Heart right ventricle (tissue), 16 donors: ENCODE data around the gene PIM1. TPM values are rescaled to one million over a fixed set of nuclear protein-coding genes. Genes with fewer than 3 reads are reported as not detected.

Experiments
- ATAC-seq, 8 donors: fragments of 200-7000 bp; cut with Tn5 transposase; one replicate each; pipeline ENCODE4 v1.9.1; 2020; ENCODE audit warnings: mild to moderate bottlenecking in 8 of 8, moderate library complexity in 8 of 8, moderate number of reproducible peaks in 1 of 8
- DNase-seq, 2 donors: peaks; one replicate each; pipeline ENCODE4 v3.0.0-alpha.2; 2020
- H3K27ac ChIP-seq, 10 donors: fragments of 200-600 bp; sonication (generic) in 2 of 10; one replicate each; pipeline versions ENCODE4 v1.5.0 to v1.8.0; 2020 to 2022; ENCODE audit warnings: mild to moderate bottlenecking in 3 of 10
- H3K27me3 ChIP-seq, 7 donors: fragments of 200-600 bp; one replicate each; pipeline ENCODE4 v1.8.0; 2021 to 2022; ENCODE audit warnings: mild to moderate bottlenecking in 2 of 7
- H3K36me3 ChIP-seq, 9 donors: fragments of 200-600 bp; sonication (generic) in 1 of 9; one replicate each; pipeline versions ENCODE4 v1.5.0 to v1.8.0; 2020 to 2022; ENCODE audit warnings: mild to moderate bottlenecking in 2 of 9
- H3K4me1 ChIP-seq, 9 donors: fragments of 200-600 bp; sonication (generic) in 1 of 9; one replicate each; pipeline versions ENCODE4 v1.5.0 to v1.8.0; 2020 to 2022; ENCODE audit warnings: mild to moderate bottlenecking in 4 of 9
- H3K4me3 ChIP-seq, 10 donors: fragments of 200-600 bp; sonication (generic) in 2 of 10; one replicate each; pipeline versions ENCODE4 v1.5.0 to v1.8.0; 2020 to 2022; ENCODE audit warnings: mild to moderate bottlenecking in 7 of 10, moderate library complexity in 2 of 10
- H3K9me3 ChIP-seq, 11 donors: fragments of 200-600 bp in 10 of 11; sonication (generic) in 2 of 11; one replicate each; pipeline versions ENCODE4 v1.5.0 to v1.8.0; 2013 to 2022; ENCODE audit warnings: mild to moderate bottlenecking in 2 of 11, control low read depth in 1 of 11, moderate library complexity in 1 of 11
- CTCF ChIP-seq, 9 donors: fragments of 200-600 bp; sonication (generic) in 2 of 9; IDR thresholded peaks; one replicate each; pipeline versions ENCODE4 v1.5.0 to v1.8.0; 2021 to 2022; ENCODE audit warnings: antibody characterized with exemption in 9 of 9, mild to moderate bottlenecking in 5 of 9, moderate library complexity in 1 of 9
- WGBS, 2 donors: extraction: QIAGEN DNeasy Blood & Tissue Kit; methylation state at CpG; one replicate each; pipeline ENCODE4 v1.1.7; 2013; ENCODE audit warnings: inconsistent platforms in 1 of 2; 5-methylcytosine and 5-hydroxymethylcytosine counted together
- intact Hi-C, 10 donors: fragments of 100-400 bp; cut with DNase I; formaldehyde crosslinking; loops; one replicate each; pipeline versions ENCODE4 v1.11.1 to v1.14.2; 2022
- polyA plus RNA-seq, 2 donors: library from polyadenylated mRNA; stranded (reverse); fragments of 200-250 nt; gene quantifications; one replicate each; pipeline ENCODE4 v1.2.3, GENCODE V29; 2013
- total RNA-seq, 10 donors: library from RNA; stranded (reverse); fragmentation: NEBNext Ultra II Directional in 3 of 10; extraction: Animal tissue kit (Norgen Biotek cat#: 25700) in 3 of 10; gene quantifications; one replicate each; pipeline versions ENCODE4 v1.2.1 to v1.2.4, GENCODE V29; 2021 to 2023
- donor health status: Arrhythmogenic right ventricular cardiomyopathy.
- donor health status: ischemic (EF 13 %, LVEDD 7.1; RV severe dilation, severe dysfunction).
- donor health status: healthy with polysubstance abuse.
- donor health status: DM: no; HTN: yes; CAD: no.
- donor health status: DM: no; HTN: no; CAD: no.
- donor health status: ischemic (EF 25% LVEDD 6.9; RV normal size, moderate dysfunction).
- donor health status: ischemic (EF 25% LVEDD 5.7; RV mildly dilated, moderate dysfunction).
- donor health status: healthy.
- donor health status: DM: yes; HTN: yes; CAD: no.
- donor health status: Ischemic cardiomyopathy.
- donor health status: ischemic (EF 35%, LVEDD 5.7; RV mildly dilated, moderate dysfunction).
- donor health status: nonischemic (EF 11% LVEDD 7.7; RV severe dilation, severe dysfunction).
- donor health status: DM: yes; HTN: yes; CAD: no.
- donor health status: PGD.
- donor health status: ischemic (EF 29% LVEDD 5.4; RV normal size, mild dysfunction).
- donor health status: nonischemic (EF 23%, LVEDD 6.1; RV moderate dilation, normal function).

The PIM1 gene
- total and polyA plus RNA-seq, 12 donors = 9.2 to 106 (median 16.3) TPM

- no peak for ATAC-seq
- Histone ChIP-seq H3K9me3 (no peaks in the 10 kb centered on the region), H3K27me3 (no peaks in the 10 kb centered on the region), H3K27ac (peak overlapping the region in 1 of 10 donors; percentile 70), H3K36me3 (no peaks in the 10 kb centered on the region), H3K4me1 (peaks cover 0 to 42% (median 16%) of the 10 kb centered on the region in 9 donors), H3K4me3 (no peak overlapping the region)
- intact Hi-C loops = loop anchor here in 2 of 10 donors (2.0 to 5.0 kb wide), 2 partner anchors 33 to 36 kb away; partner anchors contain the start of gene PIM1 (in 1 of the 2)
- DNase-seq = no peak
- no peak for TF ChIP-seq CTCF (IDR thresholded peaks at IDR 0.05)
- 78 to 83% methylated on average over 9 of the region's 9 CpGs for WGBS, 2 donors
These were observed 33.9 kb upstream of the PIM1 start for GRCh38 chr6:37135835-37136694.

- no peak for TF ChIP-seq CTCF (IDR thresholded peaks at IDR 0.05)
- no peak overlapping the region for H3K4me3 ChIP-seq
- intact Hi-C loops = loop anchor here in 1 of 10 donors (5.0 kb wide), 1 partner anchor 35 kb away; the partner anchor contains the start of gene PIM1
- ATAC-seq (no peak), DNase-seq (no peak)
- no peaks in the 10 kb centered on the region for H3K27me3 ChIP-seq
- WGBS, 2 donors = 76 to 84% methylated on average over 7 of the region's 7 CpGs
- peaks cover 0 to 40% (median 13%) of the 10 kb centered on the region in 9 donors for H3K4me1 ChIP-seq
- no peaks in the 10 kb centered on the region for H3K36me3 ChIP-seq
- no peaks in the 10 kb centered on the region for H3K9me3 ChIP-seq
- peak overlapping the region in 2 of 10 donors; percentile 7 to 77 for H3K27ac ChIP-seq
These were observed 33.1 kb upstream of the PIM1 start for GRCh38 chr6:37136821-37137200.

- H3K4me1 ChIP-seq = peaks cover 3 to 44% (median 13%) of the 10 kb centered on the region in 9 donors
- no peaks in the 10 kb centered on the region for H3K27me3 ChIP-seq
- ATAC-seq = peak; percentile 28 to 75 (median 46)
- no peaks in the 10 kb centered on the region for H3K9me3 ChIP-seq
- no peaks in the 10 kb centered on the region for H3K36me3 ChIP-seq
- intact Hi-C loops = loop anchor here in 1 of 10 donors (5.0 kb wide), 1 partner anchor 35 kb away; the partner anchor contains the start of gene PIM1
- no peak for TF ChIP-seq CTCF (IDR thresholded peaks at IDR 0.05)
- 38 to 45% methylated on average over 19 of the region's 19 CpGs for WGBS, 2 donors
- DNase-seq = no peak
- H3K27ac ChIP-seq = peak overlapping the region in 2 of 10 donors; percentile 7 to 77
- no peak overlapping the region for H3K4me3 ChIP-seq
These were observed 32.5 kb upstream of the PIM1 start for GRCh38 chr6:37137201-37138090.

GRCh38 chr6:37138856-37139229 is 31.1 kb upstream of the PIM1 start:
- Histone ChIP-seq H3K9me3 (no peaks in the 10 kb centered on the region), H3K4me1 (peaks cover 3 to 47% (median 13%) of the 10 kb centered on the region in 9 donors), H3K4me3 (no peak overlapping the region), H3K36me3 (no peaks in the 10 kb centered on the region), H3K27me3 (no peaks in the 10 kb centered on the region), H3K27ac (peak overlapping the region in 1 of 10 donors; percentile 77)
- DNase-seq = no peak
- no peak for ATAC-seq
- TF ChIP-seq CTCF (IDR thresholded peaks at IDR 0.05) = no peak
- 84 to 87% methylated on average over 1 of the region's 1 CpG for WGBS, 2 donors
- intact Hi-C loops = loop anchor here in 1 of 10 donors (5.0 kb wide), 1 partner anchor 33 kb away; the partner anchor contains the start of gene PIM1
